ENCODE measurements around the gene CA6.
A peak's percentile ranks its signal among the peaks of the same experiment; 100 is the strongest.
"Not testable (repeated sequence)": the region's sequence is repeated elsewhere in the genome, so short reads cannot be mapped to it uniquely, and the experiment has no call there.

The CA6 gene

GRCh38 chr1:8911416-8912309 lies 34.0 kb upstream of the CA6 start:
- Histone ChIP-seq H3K4me1 (ENCODE audit: control extremely low read depth in 1 of 4, control insufficient read depth in 4 of 4, insufficient read depth in 4 of 4, low read length in 3 of 4) (peaks cover 0 to 2% (median 0%) of the 10 kb centered on the region in 4 experiments), H3K36me3 (ENCODE audit: control insufficient read depth in 4 of 4, insufficient read depth in 4 of 4, low read length in 3 of 4) (no peaks in the 10 kb centered on the region), H3K9me3 (ENCODE audit: control extremely low read depth in 1 of 5, control insufficient read depth in 4 of 5, insufficient read depth in 2 of 5, low read depth in 1 of 5, low read length in 4 of 5) (no peaks in the 10 kb centered on the region), H3K27me3 (replicated peaks in 2 of 5; ENCODE audit: control insufficient read depth in 4 of 5, insufficient read depth in 5 of 5, low read length in 4 of 5) (no peaks in the 10 kb centered on the region), H3K27ac (ENCODE audit: insufficient read depth in 1 of 2, low read depth in 1 of 2, low read length in 2 of 2, poor library complexity in 1 of 2, severe bottlenecking in 2 of 2) (no peak overlapping the region), H3K4me3 (ENCODE audit: control insufficient read depth in 1 of 7, extremely low read depth in 1 of 7, insufficient read depth in 4 of 7, low read depth in 2 of 7, low read length in 6 of 7) (no peak overlapping the region)
- WGBS (ENCODE audit: insufficient coverage) = 100% methylated on average over 3 of the region's 17 CpGs
- DNase-seq = no peak
- CTCF ChIA-PET = interaction anchor here (1.0 to 1.5 kb wide), 4 partner anchors 24 to 52 kb away, joined by 3 to 7 read pairs (median 4); no protein-coding TSS in a partner anchor
- POLR2A ChIA-PET = no interaction called here

DNA sequence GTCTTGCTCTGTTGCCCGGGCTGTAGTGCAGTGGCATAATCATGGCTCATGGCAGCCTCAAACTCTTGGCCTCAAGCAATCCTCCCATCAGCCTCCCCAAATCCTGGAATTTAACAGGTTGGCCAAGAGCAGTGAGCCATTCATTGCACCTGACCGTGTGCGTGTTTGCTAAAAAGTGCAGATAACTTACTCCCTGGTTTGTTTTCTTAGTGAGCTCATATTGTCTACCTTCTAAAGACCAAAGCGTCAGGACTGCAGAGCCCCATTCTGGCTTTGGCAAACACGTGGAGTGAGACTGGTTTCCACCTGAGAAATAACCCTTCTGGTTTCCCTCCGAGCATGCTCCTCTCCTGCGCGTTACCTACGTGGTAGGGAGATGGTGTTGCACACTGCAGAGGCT lies 32.2 kb upstream of the CA6 start:
- H3K9me3 ChIP-seq (ENCODE audit: control extremely low read depth in 1 of 5, control insufficient read depth in 4 of 5, insufficient read depth in 2 of 5, low read depth in 1 of 5, low read length in 4 of 5) = no peaks in the 10 kb centered on the region
- H3K27ac ChIP-seq (ENCODE audit: insufficient read depth in 1 of 2, low read depth in 1 of 2, low read length in 2 of 2, poor library complexity in 1 of 2, severe bottlenecking in 2 of 2) = no peak overlapping the region
- DNase-seq = no peak
- no peaks in the 10 kb centered on the region for H3K27me3 ChIP-seq (replicated peaks in 2 of 5; ENCODE audit: control insufficient read depth in 4 of 5, insufficient read depth in 5 of 5, low read length in 4 of 5)
- WGBS (ENCODE audit: insufficient coverage) = 84% methylated on average over 9 of the region's 9 CpGs
- peaks cover 0 to 2% (median under 1%) of the 10 kb centered on the region in 4 experiments for H3K4me1 ChIP-seq (ENCODE audit: control extremely low read depth in 1 of 4, control insufficient read depth in 4 of 4, insufficient read depth in 4 of 4, low read length in 3 of 4)
- no peak overlapping the region for H3K4me3 ChIP-seq (ENCODE audit: control insufficient read depth in 1 of 7, extremely low read depth in 1 of 7, insufficient read depth in 4 of 7, low read depth in 2 of 7, low read length in 6 of 7)
- POLR2A ChIA-PET = no interaction called here
- no peaks in the 10 kb centered on the region for H3K36me3 ChIP-seq (ENCODE audit: control insufficient read depth in 4 of 4, insufficient read depth in 4 of 4, low read length in 3 of 4)
- CTCF ChIA-PET = interaction anchor here (9.2 kb wide), 1 partner anchor 77 kb away, joined by 133 read pairs; no protein-coding TSS in a partner anchor

DNA sequence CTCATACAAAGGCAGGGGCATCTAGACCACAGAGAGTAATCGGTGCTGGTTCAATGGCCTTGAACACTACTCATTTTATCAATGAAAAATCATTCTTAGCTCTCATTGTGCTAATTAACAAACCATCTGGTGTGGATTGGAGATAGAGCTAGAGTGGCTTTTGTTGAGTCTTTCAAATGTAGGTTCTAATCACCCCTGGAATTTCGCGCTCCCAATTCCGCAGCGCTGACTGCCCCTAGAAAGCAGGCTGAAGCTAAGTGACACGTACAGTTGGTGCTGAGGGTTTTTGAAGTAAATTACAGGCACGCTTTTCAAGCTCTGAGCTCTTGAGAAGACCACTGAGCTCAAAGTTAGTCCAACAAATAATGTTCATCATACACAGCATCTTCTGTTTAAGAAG lies 31.2 kb upstream of the CA6 start:
- POLR2A ChIA-PET = no interaction called here

DNA sequence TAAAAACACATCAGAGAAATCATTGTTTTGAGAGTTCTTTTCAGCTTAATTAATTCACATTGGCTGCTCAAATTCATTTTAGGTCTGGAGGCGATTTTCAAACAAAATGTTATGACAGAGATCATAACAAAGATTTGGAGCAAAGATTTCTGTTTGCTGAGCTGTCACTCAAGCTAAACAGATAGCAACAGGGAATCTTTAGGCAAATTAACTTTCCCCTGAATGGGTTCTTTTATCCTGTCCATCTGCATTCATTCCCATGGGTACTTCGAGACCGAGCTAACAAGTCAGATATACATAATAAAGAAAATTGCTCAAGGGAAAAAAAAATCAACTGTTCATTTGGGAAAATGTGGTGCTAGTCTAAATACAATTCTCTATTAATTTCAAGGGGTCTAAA lies 30.2 kb upstream of the CA6 start:
- 100% methylated on average over 1 of the region's 3 CpGs for WGBS (ENCODE audit: insufficient coverage)
- H3K27me3 ChIP-seq (replicated peaks in 2 of 5; ENCODE audit: control insufficient read depth in 4 of 5, insufficient read depth in 5 of 5, low read length in 4 of 5) = no peaks in the 10 kb centered on the region
- ChIA-PET CTCF (interaction anchor here (1.2 to 9.2 kb wide), 5 partner anchors 75 to 193 kb away, joined by 3 to 133 read pairs (median 5); no protein-coding TSS in a partner anchor), POLR2A (no interaction called here)
- H3K4me3 ChIP-seq (ENCODE audit: control insufficient read depth in 1 of 7, extremely low read depth in 1 of 7, insufficient read depth in 4 of 7, low read depth in 2 of 7, low read length in 6 of 7) = no peak overlapping the region
- DNase-seq = no peak
- no peaks in the 10 kb centered on the region for H3K36me3 ChIP-seq (ENCODE audit: control insufficient read depth in 4 of 4, insufficient read depth in 4 of 4, low read length in 3 of 4)
- peaks cover 0 to 2% (median under 1%) of the 10 kb centered on the region in 4 experiments for H3K4me1 ChIP-seq (ENCODE audit: control extremely low read depth in 1 of 4, control insufficient read depth in 4 of 4, insufficient read depth in 4 of 4, low read length in 3 of 4)
- no peaks in the 10 kb centered on the region for H3K9me3 ChIP-seq (ENCODE audit: control extremely low read depth in 1 of 5, control insufficient read depth in 4 of 5, insufficient read depth in 2 of 5, low read depth in 1 of 5, low read length in 4 of 5)
- no peak overlapping the region for H3K27ac ChIP-seq (ENCODE audit: insufficient read depth in 1 of 2, low read depth in 1 of 2, low read length in 2 of 2, poor library complexity in 1 of 2, severe bottlenecking in 2 of 2)

More for the DNA sequence above, 31.2 kb upstream of the CA6 start:
- H3K27ac ChIP-seq (ENCODE audit: insufficient read depth in 1 of 2, low read depth in 1 of 2, low read length in 2 of 2, poor library complexity in 1 of 2, severe bottlenecking in 2 of 2) = no peak overlapping the region
- CTCF ChIA-PET = interaction anchor here (0.7 to 9.2 kb wide), 7 partner anchors 11 to 194 kb away, joined by 3 to 133 read pairs (median 3); no protein-coding TSS in a partner anchor
- H3K36me3 ChIP-seq (ENCODE audit: control insufficient read depth in 4 of 4, insufficient read depth in 4 of 4, low read length in 3 of 4) = no peaks in the 10 kb centered on the region
- DNase-seq = no peak
- 96% methylated on average over 6 of the region's 7 CpGs for WGBS (ENCODE audit: insufficient coverage)
- H3K4me1 ChIP-seq (ENCODE audit: control extremely low read depth in 1 of 4, control insufficient read depth in 4 of 4, insufficient read depth in 4 of 4, low read length in 3 of 4) = peaks cover 0 to 2% (median under 1%) of the 10 kb centered on the region in 4 experiments
- no peaks in the 10 kb centered on the region for H3K9me3 ChIP-seq (ENCODE audit: control extremely low read depth in 1 of 5, control insufficient read depth in 4 of 5, insufficient read depth in 2 of 5, low read depth in 1 of 5, low read length in 4 of 5)
- no peak overlapping the region for H3K4me3 ChIP-seq (ENCODE audit: control insufficient read depth in 1 of 7, extremely low read depth in 1 of 7, insufficient read depth in 4 of 7, low read depth in 2 of 7, low read length in 6 of 7)
- H3K27me3 ChIP-seq (replicated peaks in 2 of 5; ENCODE audit: control insufficient read depth in 4 of 5, insufficient read depth in 5 of 5, low read length in 4 of 5) = no peaks in the 10 kb centered on the region

DNA sequence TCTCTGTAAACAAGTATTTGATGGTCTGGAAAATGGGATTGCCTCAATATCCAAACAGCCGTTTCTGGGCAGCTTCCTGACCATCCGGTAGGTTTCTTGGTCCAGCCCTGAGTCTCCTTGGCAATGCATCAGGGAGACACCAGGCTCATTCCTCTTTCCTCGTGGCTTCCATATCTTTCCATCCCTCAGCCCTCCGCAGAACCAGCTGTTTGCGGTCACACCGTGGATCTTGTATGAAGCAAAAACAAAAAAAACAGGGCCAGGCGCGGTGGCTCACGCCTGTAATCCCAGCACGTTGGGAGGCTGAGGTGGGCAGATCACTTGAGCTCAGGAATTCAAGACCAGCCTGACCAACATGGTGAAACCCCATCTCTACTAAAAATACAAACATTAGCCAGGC lies 28.1 kb upstream of the CA6 start:
- not testable (repeated sequence) for H3K4me1 ChIP-seq (ENCODE audit: control extremely low read depth in 1 of 4, control insufficient read depth in 4 of 4, insufficient read depth in 4 of 4, low read length in 3 of 4); H3K27ac ChIP-seq (ENCODE audit: insufficient read depth in 1 of 2, low read depth in 1 of 2, low read length in 2 of 2, poor library complexity in 1 of 2, severe bottlenecking in 2 of 2); H3K27me3 ChIP-seq (replicated peaks in 2 of 5; ENCODE audit: control insufficient read depth in 4 of 5, insufficient read depth in 5 of 5, low read length in 4 of 5); H3K9me3 ChIP-seq (ENCODE audit: control extremely low read depth in 1 of 5, control insufficient read depth in 4 of 5, insufficient read depth in 2 of 5, low read depth in 1 of 5, low read length in 4 of 5); H3K4me3 ChIP-seq (ENCODE audit: control insufficient read depth in 1 of 7, extremely low read depth in 1 of 7, insufficient read depth in 4 of 7, low read depth in 2 of 7, low read length in 6 of 7); DNase-seq; H3K36me3 ChIP-seq (ENCODE audit: control insufficient read depth in 4 of 4, insufficient read depth in 4 of 4, low read length in 3 of 4)
- CTCF ChIA-PET = interaction anchor here (0.6 to 9.2 kb wide), 17 partner anchors 10 to 183 kb away, joined by 3 to 133 read pairs (median 6); partner anchors contain the start of gene CA6
- POLR2A ChIA-PET = interaction anchor here (0.6 to 1.6 kb wide), 3 partner anchors 39 to 76 kb away, joined by 3 to 6 read pairs (median 5); partner anchors contain the start of gene ENO1
- WGBS (ENCODE audit: insufficient coverage) = 78% methylated on average over 8 of the region's 10 CpGs

DNA sequence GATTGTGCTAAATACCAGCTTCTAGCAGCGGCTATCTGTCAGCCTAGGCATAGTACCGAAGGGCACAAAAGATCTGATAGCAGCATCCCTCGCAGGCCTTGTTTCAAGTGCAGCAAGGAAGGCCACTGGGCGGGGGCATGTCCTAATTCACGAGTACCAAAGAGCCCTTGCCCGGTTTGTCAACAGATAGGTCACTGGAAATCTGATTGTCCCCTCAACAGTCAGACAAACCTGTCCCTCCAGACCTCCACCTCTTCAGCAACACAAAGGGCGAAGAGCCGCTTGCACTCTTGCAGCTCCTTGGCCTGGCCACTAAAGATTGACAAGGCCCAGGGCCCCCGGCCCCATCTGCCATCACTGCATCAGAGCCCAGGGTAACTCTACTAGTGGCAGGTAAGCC lies 22.7 kb upstream of the CA6 start:
- POLR2A ChIA-PET = no interaction called here
- H3K27me3 ChIP-seq (replicated peaks in 2 of 5; ENCODE audit: control insufficient read depth in 4 of 5, insufficient read depth in 5 of 5, low read length in 4 of 5) = no peaks in the 10 kb centered on the region
- no peak overlapping the region for H3K27ac ChIP-seq (ENCODE audit: insufficient read depth in 1 of 2, low read depth in 1 of 2, low read length in 2 of 2, poor library complexity in 1 of 2, severe bottlenecking in 2 of 2)
- H3K36me3 ChIP-seq (ENCODE audit: control insufficient read depth in 4 of 4, insufficient read depth in 4 of 4, low read length in 3 of 4) = no peaks in the 10 kb centered on the region
- 96% methylated on average over 8 of the region's 9 CpGs for WGBS (ENCODE audit: insufficient coverage)
- H3K9me3 ChIP-seq (ENCODE audit: control extremely low read depth in 1 of 5, control insufficient read depth in 4 of 5, insufficient read depth in 2 of 5, low read depth in 1 of 5, low read length in 4 of 5) = no peaks in the 10 kb centered on the region
- CTCF ChIA-PET = interaction anchor here (0.8 to 6.6 kb wide), 5 partner anchors 16 to 219 kb away, joined by 3 to 62 read pairs (median 3); no protein-coding TSS in a partner anchor
- DNase-seq = no peak
- no peak overlapping the region for H3K4me3 ChIP-seq (ENCODE audit: control insufficient read depth in 1 of 7, extremely low read depth in 1 of 7, insufficient read depth in 4 of 7, low read depth in 2 of 7, low read length in 6 of 7)
- H3K4me1 ChIP-seq (ENCODE audit: control extremely low read depth in 1 of 4, control insufficient read depth in 4 of 4, insufficient read depth in 4 of 4, low read length in 3 of 4) = peaks cover 5 to 28% (median 22%) of the 10 kb centered on the region in 4 experiments

- 0% methylated on average over 2 of the region's 2 CpGs for WGBS (ENCODE audit: insufficient coverage)
- Histone ChIP-seq H3K27me3 (replicated peaks in 2 of 5; ENCODE audit: control insufficient read depth in 4 of 5, insufficient read depth in 5 of 5, low read length in 4 of 5) (no peaks in the 10 kb centered on the region), H3K36me3 (ENCODE audit: control insufficient read depth in 4 of 4, insufficient read depth in 4 of 4, low read length in 3 of 4) (no peaks in the 10 kb centered on the region), H3K4me3 (ENCODE audit: control insufficient read depth in 1 of 7, extremely low read depth in 1 of 7, insufficient read depth in 4 of 7, low read depth in 2 of 7, low read length in 6 of 7) (no peak overlapping the region), H3K4me1 (ENCODE audit: control extremely low read depth in 1 of 4, control insufficient read depth in 4 of 4, insufficient read depth in 4 of 4, low read length in 3 of 4) (peaks cover 4 to 26% (median 22%) of the 10 kb centered on the region in 4 experiments), H3K27ac (ENCODE audit: insufficient read depth in 1 of 2, low read depth in 1 of 2, low read length in 2 of 2, poor library complexity in 1 of 2, severe bottlenecking in 2 of 2) (no peak overlapping the region), H3K9me3 (ENCODE audit: control extremely low read depth in 1 of 5, control insufficient read depth in 4 of 5, insufficient read depth in 2 of 5, low read depth in 1 of 5, low read length in 4 of 5) (no peaks in the 10 kb centered on the region)
- DNase-seq = peak in 2 of 3 donors; percentile 73 to 77
- POLR2A ChIA-PET = interaction anchor here (0.6 to 0.9 kb wide), 2 partner anchors 49 to 182 kb away, joined by 3 to 4 read pairs; no protein-coding TSS in a partner anchor
- CTCF ChIA-PET = interaction anchor here (0.9 to 1.5 kb wide), 3 partner anchors 11 to 64 kb away, joined by 3 to 7 read pairs (median 4); no protein-coding TSS in a partner anchor
These were observed 20.3 kb upstream of the CA6 start for GRCh38 chr1:8925406-8925805.
